ENCODE data around the gene WBP2NL. TPM values are rescaled to one million over a fixed set of nuclear protein-coding genes. Genes with fewer than 3 reads are reported as not detected.
"Not testable (repeated sequence)": the region's sequence is repeated elsewhere in the genome, so short reads cannot be mapped to it uniquely, and the experiment has no call there.

Gene WBP2NL
- not detected for polyA plus RNA-seq (2013, experiment 1 of 2)
- polyA plus RNA-seq (2013, experiment 2 of 2), result not detected

- H3K9ac ChIP-seq (ENCODE audit: low read depth, low read length, poor library complexity), result no peak within 1 kb of the TSS
- H3K23ac ChIP-seq (ENCODE audit: low read depth, low read length, poor library complexity), result peak within 1 kb of the TSS; percentile 47
- H3K4me3 ChIP-seq (ENCODE audit: low read length in 2 of 2), result no peak within 1 kb of the TSS
- no peak within 1 kb of the TSS for H4K91ac ChIP-seq (ENCODE audit: low read depth, low read length, poor library complexity)
- no peaks in the 10 kb centered on the region for H3K79me1 ChIP-seq (ENCODE audit: low read depth, low read length)
- peaks cover 0 to 6% of the 10 kb centered on the region in 2 donors for H3K4me1 ChIP-seq (ENCODE audit: control insufficient read depth in 2 of 2, insufficient read depth in 1 of 2, low read depth in 1 of 2, low read length in 2 of 2)
- WGBS, 2 donors (ENCODE audit: extremely low coverage in 2 of 2, insufficient read length in 2 of 2, insufficient replicate concordance in 1 of 2), result 100% methylated on average over 1 of the region's 71 CpGs; no CpG with 5 or more reads in 1 of the 2 donors
- H2AFZ ChIP-seq (ENCODE audit: low read length), result no peak within 1 kb of the TSS
- no peak within 1 kb of the TSS for H3K27ac ChIP-seq (replicated peaks; ENCODE audit: low read length)
- no peak within 1 kb of the TSS for H2BK15ac ChIP-seq (ENCODE audit: low read length)
- no peaks in the 10 kb centered on the region for H3K9me3 ChIP-seq (replicated peaks in 1 of 2; ENCODE audit: control insufficient read depth in 2 of 2, insufficient read depth in 1 of 2, low read depth in 1 of 2, low read length in 2 of 2)
- H4K8ac ChIP-seq (ENCODE audit: low read depth, low read length), result no peak within 1 kb of the TSS
- H3K14ac ChIP-seq (ENCODE audit: low read length), result no peak within 1 kb of the TSS
- H2BK120ac ChIP-seq (ENCODE audit: low read depth, low read length), result no peak within 1 kb of the TSS
- no peak for DNase-seq (ENCODE audit: low spot score)
- no peak within 1 kb of the TSS for H3K4ac ChIP-seq (ENCODE audit: low read length)
- H3K27me3 ChIP-seq (ENCODE audit: control insufficient read depth in 3 of 3, insufficient read depth in 3 of 3, low read depth in 1 of 3, low read length in 3 of 3), result peaks cover 0 to 1% (median 0%) of the 10 kb centered on the region in 3 experiments
- no peak within 1 kb of the TSS for H3K18ac ChIP-seq (ENCODE audit: low read length)
- no peak within 1 kb of the TSS for H2BK12ac ChIP-seq (ENCODE audit: low read length)
- peaks cover 9 to 41% of the 10 kb centered on the region in 2 donors for H3K36me3 ChIP-seq (replicated peaks in 1 of 2; ENCODE audit: control insufficient read depth in 2 of 2, insufficient read depth in 2 of 2, low read length in 2 of 2)
- H3K4me2 ChIP-seq (ENCODE audit: insufficient read depth, low read length, poor library complexity, severe bottlenecking), result no peak within 1 kb of the TSS
- no peak within 1 kb of the TSS for H2BK5ac ChIP-seq (ENCODE audit: low read length)
- H2AK5ac ChIP-seq (ENCODE audit: low read depth, low read length), result no peak within 1 kb of the TSS
Observed at GRCh38 chr22:41998361-41999261, at the start of gene WBP2NL. Gene WBP2NL (plus strand): TSS chr22:41998788. CDS start chr22:41998819, 31 bp downstream.

- H3K4me1 ChIP-seq (ENCODE audit: control insufficient read depth in 2 of 2, insufficient read depth in 1 of 2, low read depth in 1 of 2, low read length in 2 of 2), result peaks cover 25 to 32% of the 10 kb centered on the region in 2 donors
- H2BK5ac ChIP-seq (ENCODE audit: low read length); H4K91ac ChIP-seq (ENCODE audit: low read depth, low read length, poor library complexity); DNase-seq (ENCODE audit: low spot score); H2BK120ac ChIP-seq (ENCODE audit: low read depth, low read length); H2BK12ac ChIP-seq (ENCODE audit: low read length); H2AK5ac ChIP-seq (ENCODE audit: low read depth, low read length); H3K4me2 ChIP-seq (ENCODE audit: insufficient read depth, low read length, poor library complexity, severe bottlenecking); H3K4me3 ChIP-seq (ENCODE audit: low read length in 2 of 2); H2AFZ ChIP-seq (ENCODE audit: low read length); H3K27me3 ChIP-seq (ENCODE audit: control insufficient read depth in 3 of 3, insufficient read depth in 3 of 3, low read depth in 1 of 3, low read length in 3 of 3); H3K4ac ChIP-seq (ENCODE audit: low read length); H3K9me3 ChIP-seq (replicated peaks in 1 of 2; ENCODE audit: control insufficient read depth in 2 of 2, insufficient read depth in 1 of 2, low read depth in 1 of 2, low read length in 2 of 2); H2BK15ac ChIP-seq (ENCODE audit: low read length); H3K27ac ChIP-seq (replicated peaks; ENCODE audit: low read length); H3K14ac ChIP-seq (ENCODE audit: low read length); H4K8ac ChIP-seq (ENCODE audit: low read depth, low read length); H3K23ac ChIP-seq (ENCODE audit: low read depth, low read length, poor library complexity); H3K9ac ChIP-seq (ENCODE audit: low read depth, low read length, poor library complexity); H3K18ac ChIP-seq (ENCODE audit: low read length): not testable (repeated sequence)
- H3K79me1 ChIP-seq (ENCODE audit: low read depth, low read length), result peaks cover 12% of the 10 kb centered on the region
- peaks cover 7 to 19% of the 10 kb centered on the region in 2 donors for H3K36me3 ChIP-seq (replicated peaks in 1 of 2; ENCODE audit: control insufficient read depth in 2 of 2, insufficient read depth in 2 of 2, low read length in 2 of 2)
- WGBS, 2 donors (ENCODE audit: extremely low coverage in 2 of 2, insufficient read length in 2 of 2, insufficient replicate concordance in 1 of 2), result no CpG with 5 or more reads among the region's 8 CpGs
Observed at GRCh38 chr22:41948928-41949296, 49.7 kb upstream of the WBP2NL start.

- H4K91ac ChIP-seq (ENCODE audit: low read depth, low read length, poor library complexity), result no peak overlapping the region
Observed at GRCh38 chr22:41949297-41949965, 49.2 kb upstream of the WBP2NL start.

More at GRCh38 chr22:41949297-41949965, 49.2 kb upstream of the WBP2NL start:
- Histone ChIP-seq H2BK120ac (ENCODE audit: low read depth, low read length) (no peak overlapping the region), H4K8ac (ENCODE audit: low read depth, low read length) (no peak overlapping the region), H3K4ac (ENCODE audit: low read length) (no peak overlapping the region), H3K27ac (replicated peaks; ENCODE audit: low read length) (no peak overlapping the region), H2BK15ac (ENCODE audit: low read length) (peak overlapping the region; percentile 28), H2BK5ac (ENCODE audit: low read length) (no peak overlapping the region), H2BK12ac (ENCODE audit: low read length) (no peak overlapping the region), H3K14ac (ENCODE audit: low read length) (no peak overlapping the region), H3K4me1 (ENCODE audit: control insufficient read depth in 2 of 2, insufficient read depth in 1 of 2, low read depth in 1 of 2, low read length in 2 of 2) (peaks cover 25 to 32% of the 10 kb centered on the region in 2 donors), H3K4me3 (ENCODE audit: low read length in 2 of 2) (no peak overlapping the region), H3K4me2 (ENCODE audit: insufficient read depth, low read length, poor library complexity, severe bottlenecking) (no peak overlapping the region), H3K9me3 (replicated peaks in 1 of 2; ENCODE audit: control insufficient read depth in 2 of 2, insufficient read depth in 1 of 2, low read depth in 1 of 2, low read length in 2 of 2) (no peaks in the 10 kb centered on the region), H2AFZ (ENCODE audit: low read length) (no peak overlapping the region), H3K18ac (ENCODE audit: low read length) (no peak overlapping the region), H3K23ac (ENCODE audit: low read depth, low read length, poor library complexity) (no peak overlapping the region), H3K9ac (ENCODE audit: low read depth, low read length, poor library complexity) (peak overlapping the region; percentile 2), H3K27me3 (ENCODE audit: control insufficient read depth in 3 of 3, insufficient read depth in 3 of 3, low read depth in 1 of 3, low read length in 3 of 3) (no peaks in the 10 kb centered on the region), H2AK5ac (ENCODE audit: low read depth, low read length) (peak overlapping the region; percentile 72), H3K79me1 (ENCODE audit: low read depth, low read length) (peaks cover 12% of the 10 kb centered on the region), H3K36me3 (replicated peaks in 1 of 2; ENCODE audit: control insufficient read depth in 2 of 2, insufficient read depth in 2 of 2, low read length in 2 of 2) (peaks cover 7 to 14% of the 10 kb centered on the region in 2 donors)
- WGBS, 2 donors (ENCODE audit: extremely low coverage in 2 of 2, insufficient read length in 2 of 2, insufficient replicate concordance in 1 of 2), result no CpG with 5 or more reads among the region's 7 CpGs
- DNase-seq (ENCODE audit: low spot score), result no peak

Data from neuronal stem cell (in vitro differentiated cells).